Stimulated activated CD8-positive, alpha-beta memory T cell treated with anti-CD3 and anti-CD28 coated beads, Interleukin-7, amount 100 ng/mL, for 24 hours (primary cell): ENCODE results near the gene GRIN3B.

ENCODE experiments used
- DNase-seq: peaks from one replicate; pipeline ENCODE4 v3.0.0-alpha.2; 2020; ENCODE audit warnings: low read depth

GRIN3B gene

DNA sequence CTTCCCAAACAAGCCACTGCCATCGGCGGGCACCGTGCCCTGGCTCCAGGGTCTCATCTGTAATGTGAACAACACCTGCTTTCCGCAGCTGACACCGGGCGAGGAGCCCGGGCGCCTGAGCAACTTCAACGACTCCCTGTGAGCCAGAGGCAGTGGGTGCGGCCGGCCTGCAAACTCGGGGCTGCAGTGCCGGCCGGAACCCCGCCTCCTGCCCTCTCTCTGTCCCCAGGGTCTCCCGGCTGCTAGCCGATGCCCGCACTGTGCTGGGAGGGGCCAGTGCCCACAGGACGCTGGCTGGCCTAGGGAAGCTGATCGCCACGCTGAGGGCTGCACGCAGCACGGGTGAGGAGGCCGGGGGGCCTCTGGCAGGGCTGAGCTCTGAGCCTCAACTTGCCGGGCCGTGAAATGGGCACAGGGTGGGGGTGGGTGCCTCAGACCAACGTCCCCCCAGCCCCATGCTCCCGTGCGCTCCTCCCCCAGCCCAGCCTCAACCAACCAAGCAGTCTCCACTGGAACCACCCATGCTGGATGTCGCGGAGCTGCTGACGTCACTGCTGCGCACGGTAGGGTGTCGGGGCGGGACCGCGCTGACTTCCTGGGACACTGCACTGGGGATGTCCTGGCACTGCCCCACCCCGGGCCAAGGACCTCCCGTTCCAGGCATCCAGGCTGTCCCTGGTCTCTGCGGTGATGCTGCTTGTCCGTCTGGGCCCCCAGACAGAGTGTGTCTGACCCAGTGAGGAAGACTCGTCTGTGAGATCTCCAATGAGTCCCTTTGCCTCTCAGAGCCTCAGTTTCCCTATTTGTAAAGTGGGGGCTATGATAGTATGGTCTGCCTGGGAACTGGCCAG lies 41.8 kb downstream of the GRIN3B start:
- DNase-seq: no peak

DNA sequence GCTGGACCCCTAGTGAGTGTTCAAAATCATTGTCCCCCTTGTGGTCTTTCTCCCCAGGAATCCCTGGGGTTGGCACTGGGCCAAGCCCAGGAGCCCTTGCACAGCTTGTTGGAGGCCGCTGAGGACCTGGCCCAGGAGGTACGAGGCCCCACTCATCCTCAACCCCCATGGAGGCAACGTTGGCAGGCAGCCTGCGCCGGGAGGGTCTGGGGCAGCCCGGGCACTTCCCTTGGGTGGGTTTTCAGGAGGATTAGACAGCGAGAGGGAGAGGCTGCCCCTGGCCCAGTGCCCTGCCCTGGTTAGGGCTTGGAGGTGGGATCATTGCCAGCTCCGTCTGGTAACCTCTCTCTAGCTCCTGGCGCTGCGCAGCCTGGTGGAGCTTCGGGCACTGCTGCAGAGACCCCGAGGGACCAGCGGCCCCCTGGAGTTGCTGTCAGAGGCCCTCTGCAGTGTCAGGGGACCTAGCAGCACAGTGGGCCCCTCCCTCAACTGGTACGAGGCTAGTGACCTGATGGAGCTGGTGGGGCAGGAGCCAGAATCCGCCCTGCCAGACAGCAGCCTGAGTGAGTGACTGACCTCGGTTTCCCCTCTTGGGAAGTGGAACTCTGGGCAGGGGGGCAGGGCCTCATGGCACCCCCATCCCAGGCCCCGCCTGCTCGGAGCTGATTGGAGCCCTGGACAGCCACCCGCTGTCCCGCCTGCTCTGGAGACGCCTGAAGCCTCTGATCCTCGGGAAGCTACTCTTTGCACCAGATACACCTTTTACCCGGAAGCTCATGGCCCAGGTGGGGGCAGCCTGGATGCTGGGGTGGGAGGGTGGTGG lies 42.7 kb downstream of the GRIN3B start:
- no peak for DNase-seq

DNA sequence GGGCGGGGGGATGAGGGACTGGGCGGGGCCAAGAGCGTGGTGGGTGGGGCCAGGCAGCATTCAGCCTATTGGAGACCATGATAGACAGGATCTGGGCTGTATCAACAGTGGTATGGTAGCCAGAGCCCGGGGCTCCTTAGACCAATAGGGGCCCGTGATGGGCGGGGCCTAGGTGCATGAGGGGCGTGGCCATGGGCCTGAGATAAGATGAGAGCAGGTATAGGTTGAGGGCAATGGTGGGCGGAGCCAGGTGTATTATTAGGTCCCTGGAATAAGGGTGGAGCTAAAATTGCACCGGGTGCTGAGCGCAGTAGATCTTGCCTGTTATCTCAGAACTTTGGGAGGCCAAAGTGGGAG lies 45.0 kb downstream of the GRIN3B start:
- DNase-seq: no peak

DNA sequence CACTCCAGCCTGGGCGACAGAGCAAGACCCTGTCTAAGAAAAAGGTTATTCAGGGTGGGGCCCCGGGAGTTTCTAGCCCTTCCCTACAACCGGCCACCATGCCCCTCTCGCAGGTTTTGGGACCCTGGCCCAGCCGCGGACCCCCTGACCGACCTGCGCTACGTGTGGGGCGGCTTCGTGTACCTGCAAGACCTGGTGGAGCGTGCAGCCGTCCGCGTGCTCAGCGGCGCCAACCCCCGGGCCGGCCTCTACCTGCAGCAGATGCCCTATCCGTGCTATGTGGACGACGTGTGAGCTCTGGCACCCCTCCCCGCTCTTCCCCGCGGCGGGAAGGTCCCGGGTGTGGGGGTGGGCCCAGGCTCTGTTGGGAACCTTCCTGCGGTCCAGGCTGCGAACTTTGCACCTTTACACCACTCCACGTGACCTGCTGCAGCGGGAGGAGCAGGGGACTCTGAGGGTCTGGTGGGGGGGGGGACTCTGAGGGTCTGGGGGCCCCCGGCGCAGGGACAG lies 46.0 kb downstream of the GRIN3B start:
- no peak for DNase-seq

DNA sequence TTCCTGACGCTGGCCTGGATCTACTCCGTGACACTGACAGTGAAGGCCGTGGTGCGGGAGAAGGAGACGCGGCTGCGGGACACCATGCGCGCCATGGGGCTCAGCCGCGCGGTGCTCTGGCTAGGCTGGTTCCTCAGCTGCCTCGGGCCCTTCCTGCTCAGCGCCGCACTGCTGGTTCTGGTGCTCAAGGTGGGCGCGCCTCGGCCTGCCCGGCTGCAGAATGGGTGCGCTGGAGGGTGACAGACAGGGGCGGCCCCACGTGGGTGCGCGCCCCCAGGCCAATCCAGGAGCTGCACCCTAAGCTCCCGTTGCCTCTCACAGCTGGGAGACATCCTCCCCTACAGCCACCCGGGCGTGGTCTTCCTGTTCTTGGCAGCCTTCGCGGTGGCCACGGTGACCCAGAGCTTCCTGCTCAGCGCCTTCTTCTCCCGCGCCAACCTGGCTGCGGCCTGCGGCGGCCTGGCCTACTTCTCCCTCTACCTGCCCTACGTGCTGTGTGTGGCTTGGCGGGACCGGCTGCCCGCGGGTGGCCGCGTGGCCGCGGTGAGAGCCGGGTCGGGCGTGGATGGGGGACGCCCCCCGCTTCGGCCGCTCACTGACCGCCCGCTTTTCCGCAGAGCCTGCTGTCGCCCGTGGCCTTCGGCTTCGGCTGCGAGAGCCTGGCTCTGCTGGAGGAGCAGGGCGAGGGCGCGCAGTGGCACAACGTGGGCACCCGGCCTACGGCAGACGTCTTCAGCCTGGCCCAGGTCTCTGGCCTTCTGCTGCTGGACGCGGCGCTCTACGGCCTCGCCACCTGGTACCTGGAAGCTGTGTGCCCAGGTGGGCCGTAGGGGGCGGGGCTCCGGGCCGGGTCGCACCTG lies 46.8 kb downstream of the GRIN3B start:
- DNase-seq: no peak

DNA sequence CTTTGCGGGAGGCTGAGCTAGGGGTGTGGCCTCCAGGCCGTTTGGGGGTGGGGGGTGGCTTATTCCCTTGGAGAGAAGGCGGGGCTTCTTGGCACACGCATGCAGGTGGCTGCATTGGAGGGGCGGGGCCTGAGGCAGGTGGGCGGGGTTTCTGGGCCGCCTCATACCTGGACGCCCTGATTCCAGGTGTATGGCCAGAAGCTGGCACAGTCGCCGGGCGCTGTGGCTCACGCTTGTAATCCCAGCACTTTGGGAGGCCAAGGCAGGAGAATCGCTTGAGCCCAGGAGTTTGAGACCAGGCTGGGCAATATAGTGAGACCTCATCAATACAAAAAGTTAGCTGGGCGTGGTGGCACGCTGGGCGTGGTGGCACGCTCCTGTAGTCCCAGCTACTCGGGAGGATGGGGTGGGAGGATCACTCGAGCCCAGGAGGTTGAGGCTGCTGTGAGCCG lies 47.5 kb downstream of the GRIN3B start:
- DNase-seq: no peak

DNA sequence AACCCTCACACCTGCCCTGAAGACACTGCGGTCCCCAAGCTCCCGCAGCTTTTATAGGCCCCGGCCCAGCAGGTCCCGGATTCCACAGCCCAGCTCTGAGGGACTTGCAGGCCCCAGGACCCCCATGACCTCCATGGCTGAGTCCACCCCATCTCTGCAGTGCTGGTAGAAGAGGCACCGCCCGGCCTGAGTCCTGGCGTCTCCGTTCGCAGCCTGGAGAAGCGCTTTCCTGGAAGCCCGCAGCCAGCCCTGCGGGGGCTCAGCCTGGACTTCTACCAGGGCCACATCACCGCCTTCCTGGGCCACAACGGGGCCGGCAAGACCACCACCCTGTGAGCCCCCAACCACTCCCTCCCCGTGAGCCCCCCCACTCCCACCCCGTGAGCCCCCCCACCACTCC lies 48.9 kb downstream of the GRIN3B start:
- no peak for DNase-seq

DNA sequence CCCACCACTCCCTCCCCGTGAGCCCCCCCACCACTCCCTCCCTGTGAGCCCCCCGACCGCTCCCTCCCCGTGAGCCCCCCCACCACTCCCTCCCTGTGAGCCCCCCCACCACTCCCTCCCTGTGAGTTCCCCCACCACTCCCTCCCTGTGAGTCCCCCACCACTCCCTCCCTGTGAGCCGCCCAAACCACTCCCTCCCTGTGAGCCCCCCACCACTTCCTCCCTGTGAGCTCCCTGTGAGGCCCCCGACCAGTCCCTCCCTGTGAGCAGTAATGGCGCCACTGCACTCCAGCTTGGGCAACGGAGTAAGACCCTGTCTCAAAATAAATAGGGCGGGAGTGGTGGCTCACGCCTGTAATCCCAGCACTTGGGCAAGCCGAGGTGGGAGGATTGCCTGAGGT lies 49.6 kb downstream of the GRIN3B start:
- no peak for DNase-seq

DNA sequence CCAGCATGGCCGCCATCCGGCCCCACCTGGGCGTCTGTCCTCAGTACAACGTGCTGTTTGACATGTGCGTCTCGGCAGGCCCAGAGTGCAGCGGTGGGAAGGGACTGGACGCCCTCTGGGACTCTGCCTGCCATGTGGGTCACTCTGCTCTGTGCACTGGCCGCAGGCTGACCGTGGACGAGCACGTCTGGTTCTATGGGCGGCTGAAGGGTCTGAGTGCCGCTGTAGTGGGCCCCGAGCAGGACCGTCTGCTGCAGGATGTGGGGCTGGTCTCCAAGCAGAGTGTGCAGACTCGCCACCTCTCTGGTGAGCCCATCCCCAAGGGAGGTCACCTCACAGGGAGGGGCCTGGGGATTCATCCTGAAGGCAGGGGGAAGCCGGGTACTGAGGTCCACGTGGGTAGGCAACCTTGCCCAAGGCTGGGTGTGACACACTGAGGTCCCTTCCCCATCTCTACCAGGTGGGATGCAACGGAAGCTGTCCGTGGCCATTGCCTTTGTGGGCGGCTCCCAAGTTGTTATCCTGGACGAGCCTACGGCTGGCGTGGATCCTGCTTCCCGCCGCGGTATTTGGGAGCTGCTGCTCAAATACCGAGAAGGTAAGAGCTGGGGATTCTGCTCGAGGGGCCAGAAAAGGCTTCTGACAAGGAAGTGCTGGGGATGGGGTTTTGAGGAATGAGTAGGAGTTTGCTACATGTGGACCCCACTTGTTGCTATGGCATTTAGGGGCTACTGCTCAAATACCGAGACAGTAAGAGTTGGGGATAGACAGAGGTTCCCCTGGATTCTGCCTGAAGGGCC lies 51.0 kb downstream of the GRIN3B start:
- DNase-seq: no peak

DNA sequence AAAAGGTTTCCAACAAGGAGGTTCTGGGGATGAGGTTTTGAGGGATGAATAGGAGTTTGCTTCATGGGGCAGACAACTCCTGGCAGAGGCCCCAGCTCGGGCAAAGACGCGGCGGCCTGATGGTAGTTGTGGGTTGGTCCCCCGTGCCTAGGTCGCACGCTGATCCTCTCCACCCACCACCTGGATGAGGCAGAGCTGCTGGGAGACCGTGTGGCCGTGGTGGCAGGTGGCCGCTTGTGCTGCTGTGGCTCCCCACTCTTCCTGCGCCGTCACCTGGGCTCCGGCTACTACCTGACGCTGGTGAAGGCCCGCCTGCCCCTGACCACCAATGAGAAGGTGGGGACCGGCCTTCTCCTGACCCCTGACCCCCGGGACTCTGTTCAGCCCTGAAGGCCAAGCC lies 51.6 kb downstream of the GRIN3B start:
- DNase-seq: no peak

DNA sequence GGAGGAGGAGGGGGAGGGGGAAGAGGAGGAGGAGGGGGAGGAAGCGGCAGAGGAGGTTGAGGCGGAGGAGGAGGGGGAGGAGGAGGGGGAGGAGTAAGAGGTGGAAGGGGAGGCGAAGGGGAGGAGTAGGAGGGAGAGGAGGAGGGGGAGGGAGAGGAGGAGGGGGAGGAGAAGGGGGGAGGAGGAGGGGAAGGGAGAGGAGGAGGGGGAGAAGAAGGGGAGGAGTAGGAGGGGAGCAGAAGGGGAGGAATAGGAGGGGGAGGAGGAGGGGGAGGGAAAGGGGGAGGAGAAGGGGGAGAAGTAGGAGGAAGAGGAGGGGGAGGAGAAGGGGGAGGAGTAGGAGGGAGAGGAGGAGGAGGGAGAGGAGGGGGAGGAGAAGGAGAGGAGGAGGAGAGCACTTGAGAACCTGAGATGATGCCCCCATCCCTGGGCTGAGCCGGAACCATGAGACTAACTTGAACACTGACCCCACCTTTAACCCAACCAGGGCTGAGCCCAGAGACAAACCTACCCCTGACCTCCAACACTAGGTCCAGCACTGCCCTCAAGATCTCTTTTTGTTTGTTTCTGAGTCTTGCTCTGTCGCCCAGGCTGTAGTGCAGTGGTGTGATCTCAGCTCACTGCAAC lies 52.2 kb downstream of the GRIN3B start:
- no peak for DNase-seq

DNA sequence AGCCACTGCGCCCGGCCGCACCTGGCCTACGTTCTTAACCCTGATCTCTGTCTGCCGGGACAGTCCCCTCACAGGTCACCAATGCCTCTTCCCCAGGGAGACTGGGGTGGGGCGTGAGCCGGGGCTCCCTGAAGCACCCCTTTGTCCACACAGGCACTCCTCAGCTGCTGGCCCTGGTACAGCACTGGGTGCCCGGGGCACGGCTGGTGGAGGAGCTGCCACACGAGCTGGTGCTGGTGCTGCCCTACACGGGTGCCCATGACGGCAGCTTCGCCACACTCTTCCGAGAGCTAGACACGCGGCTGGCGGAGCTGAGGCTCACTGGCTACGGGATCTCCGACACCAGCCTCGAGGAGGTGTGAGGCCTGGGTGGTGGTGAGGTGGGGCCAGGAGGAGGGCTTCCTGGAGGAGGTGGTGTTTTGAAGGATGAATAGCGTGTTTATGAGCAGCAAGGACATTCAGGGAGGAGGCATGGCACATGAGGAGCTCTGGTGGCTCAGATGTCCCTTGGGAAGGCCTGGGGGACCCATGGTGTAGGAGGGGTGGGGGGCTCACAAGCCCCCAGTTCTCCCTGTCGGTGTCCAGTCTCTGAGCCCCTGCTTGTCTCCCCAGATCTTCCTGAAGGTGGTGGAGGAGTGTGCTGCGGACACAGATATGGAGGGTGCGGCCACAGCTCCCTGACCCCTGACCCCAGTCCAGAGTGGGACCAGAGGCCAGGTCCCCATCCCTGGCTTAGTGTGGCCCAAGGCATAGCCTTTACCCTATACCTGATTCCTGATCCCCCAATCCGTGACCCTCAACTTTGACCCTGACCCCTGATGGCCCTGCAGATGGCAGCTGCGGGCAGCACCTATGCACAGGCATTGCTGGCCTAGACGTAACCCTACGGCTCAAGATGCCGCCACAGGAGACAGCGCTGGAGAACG lies 53.2 kb downstream of the GRIN3B start:
- DNase-seq: no peak

DNA sequence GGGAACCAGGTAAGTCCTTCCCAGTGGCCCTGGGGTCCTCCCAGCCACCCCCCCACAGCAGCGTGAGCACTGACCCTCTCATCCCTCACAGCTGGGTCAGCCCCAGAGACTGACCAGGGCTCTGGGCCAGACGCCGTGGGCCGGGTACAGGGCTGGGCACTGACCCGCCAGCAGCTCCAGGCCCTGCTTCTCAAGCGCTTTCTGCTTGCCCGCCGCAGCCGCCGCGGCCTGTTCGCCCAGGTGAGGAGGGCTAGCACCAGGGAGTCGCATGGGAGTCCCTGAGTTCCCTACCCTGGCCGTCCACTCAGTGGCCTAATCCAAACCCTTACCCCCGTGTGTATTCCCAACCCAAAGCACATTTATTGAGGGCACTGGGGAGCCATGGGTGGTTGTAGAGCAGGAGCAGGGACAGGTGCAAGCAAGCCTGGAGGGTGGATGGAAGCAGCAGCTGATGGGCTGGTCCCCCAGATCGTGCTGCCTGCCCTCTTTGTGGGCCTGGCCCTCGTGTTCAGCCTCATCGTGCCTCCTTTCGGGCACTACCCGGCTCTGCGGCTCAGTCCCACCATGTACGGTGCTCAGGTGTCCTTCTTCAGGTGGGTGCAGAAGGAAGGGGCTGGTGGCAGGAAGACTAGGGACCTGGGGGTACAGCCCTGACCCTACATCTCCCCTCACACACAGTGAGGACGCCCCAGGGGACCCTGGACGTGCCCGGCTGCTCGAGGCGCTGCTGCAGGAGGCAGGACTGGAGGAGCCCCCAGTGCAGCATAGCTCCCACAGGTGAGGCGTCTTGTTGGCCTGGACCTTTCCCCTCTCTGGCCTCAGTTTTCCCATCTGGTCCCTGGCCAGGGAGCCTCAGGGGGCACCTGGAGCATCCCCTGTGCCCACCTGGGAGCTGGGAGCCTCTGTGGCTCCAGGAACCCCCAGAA lies 54.1 kb downstream of the GRIN3B start:
- no peak for DNase-seq

DNA sequence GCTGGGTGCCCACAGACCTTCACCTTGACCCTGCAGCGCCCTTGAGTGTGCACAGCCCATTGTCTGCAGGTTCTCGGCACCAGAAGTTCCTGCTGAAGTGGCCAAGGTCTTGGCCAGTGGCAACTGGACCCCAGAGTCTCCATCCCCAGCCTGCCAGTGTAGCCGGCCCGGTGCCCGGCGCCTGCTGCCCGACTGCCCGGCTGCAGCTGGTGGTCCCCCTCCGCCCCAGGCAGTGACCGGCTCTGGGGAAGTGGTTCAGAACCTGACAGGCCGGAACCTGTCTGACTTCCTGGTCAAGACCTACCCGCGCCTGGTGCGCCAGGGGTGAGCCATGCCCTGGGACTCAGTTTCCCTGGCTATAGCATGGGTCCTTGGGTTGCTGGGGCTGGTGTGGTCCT lies 54.8 kb downstream of the GRIN3B start:
- DNase-seq: no peak

DNA sequence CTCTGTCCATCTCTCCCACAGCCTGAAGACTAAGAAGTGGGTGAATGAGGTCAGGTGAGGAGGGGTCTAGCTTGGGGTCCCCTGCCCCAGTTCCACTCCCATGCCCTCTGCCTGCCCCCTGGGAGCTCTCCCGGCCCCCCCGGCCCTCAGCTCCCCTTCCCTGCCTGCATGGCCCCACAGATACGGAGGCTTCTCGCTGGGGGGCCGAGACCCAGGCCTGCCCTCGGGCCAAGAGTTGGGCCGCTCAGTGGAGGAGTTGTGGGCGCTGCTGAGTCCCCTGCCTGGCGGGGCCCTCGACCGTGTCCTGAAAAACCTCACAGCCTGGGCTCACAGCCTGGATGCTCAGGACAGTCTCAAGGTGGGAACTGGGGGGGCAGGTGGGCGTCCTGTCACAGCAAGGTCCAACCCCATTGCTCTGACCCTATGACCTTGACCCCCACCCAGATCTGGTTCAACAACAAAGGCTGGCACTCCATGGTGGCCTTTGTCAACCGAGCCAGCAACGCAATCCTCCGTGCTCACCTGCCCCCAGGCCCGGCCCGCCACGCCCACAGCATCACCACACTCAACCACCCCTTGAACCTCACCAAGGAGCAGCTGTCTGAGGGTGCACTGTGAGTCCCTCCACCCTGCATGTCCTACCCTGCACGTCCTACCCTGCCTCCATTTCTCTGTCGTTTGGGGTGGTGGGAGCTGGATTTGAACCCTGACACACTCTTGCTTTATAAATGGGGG lies 55.8 kb downstream of the GRIN3B start:
- DNase-seq: no peak

DNA sequence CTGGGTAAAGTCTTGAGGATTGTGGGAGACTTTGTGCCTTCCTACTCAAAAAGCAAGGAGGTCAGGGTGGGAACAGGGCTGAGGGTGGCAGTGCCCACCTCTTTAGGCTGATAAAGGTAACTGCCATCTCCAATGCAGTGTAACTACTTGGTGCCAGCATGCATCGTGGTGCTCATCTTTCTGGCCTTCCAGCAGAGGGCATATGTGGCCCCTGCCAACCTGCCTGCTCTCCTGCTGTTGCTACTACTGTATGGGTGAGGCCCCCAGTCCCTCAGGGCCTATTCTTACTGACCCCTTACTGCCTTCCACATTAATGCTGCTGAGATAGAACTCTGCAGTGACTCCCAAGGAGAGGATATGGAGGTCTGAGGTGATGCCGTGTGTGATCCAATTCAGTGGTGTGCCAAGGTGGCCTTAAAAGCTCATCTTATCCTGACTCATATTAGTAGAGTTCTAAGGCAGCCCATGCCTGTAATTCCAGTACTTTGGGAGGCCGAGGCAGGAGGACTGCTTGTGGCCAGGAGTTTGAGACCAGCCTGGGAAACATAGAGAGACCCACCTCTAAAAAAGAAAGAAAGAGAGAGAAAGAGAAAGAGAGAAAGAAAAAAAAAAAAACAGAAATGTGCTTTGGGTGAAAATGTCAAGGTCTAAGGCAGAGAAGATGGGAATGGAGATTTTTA lies 57.1 kb downstream of the GRIN3B start:
- DNase-seq: no peak

DNA sequence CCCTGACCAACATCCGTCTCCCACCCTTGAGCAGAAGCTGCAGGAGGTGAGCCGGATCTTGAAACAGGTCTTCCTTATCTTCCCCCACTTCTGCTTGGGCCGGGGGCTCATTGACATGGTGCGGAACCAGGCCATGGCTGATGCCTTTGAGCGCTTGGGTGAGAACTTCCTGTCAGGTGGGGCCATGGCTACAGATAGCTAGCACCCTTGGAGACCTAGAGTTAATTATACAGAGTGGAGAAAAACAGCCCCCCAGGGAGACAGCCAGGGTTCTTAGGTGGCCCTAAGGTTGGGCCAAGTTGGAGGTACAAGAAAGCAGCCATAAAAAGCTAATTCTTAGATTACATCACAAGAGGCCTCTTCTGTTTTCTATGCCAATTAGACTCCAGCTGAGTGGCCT lies 57.9 kb downstream of the GRIN3B start:
- no peak for DNase-seq
